Measurements from ENCODE around the gene ANKS3. TPM values are rescaled to one million over a fixed set of nuclear protein-coding genes. Genes with fewer than 3 reads are reported as not detected.
A peak's percentile ranks its signal among the peaks of the same experiment; 100 is the strongest.

The ANKS3 gene
- total RNA-seq, 1 experiment from 2014 or later = 22.6 TPM

DNA sequence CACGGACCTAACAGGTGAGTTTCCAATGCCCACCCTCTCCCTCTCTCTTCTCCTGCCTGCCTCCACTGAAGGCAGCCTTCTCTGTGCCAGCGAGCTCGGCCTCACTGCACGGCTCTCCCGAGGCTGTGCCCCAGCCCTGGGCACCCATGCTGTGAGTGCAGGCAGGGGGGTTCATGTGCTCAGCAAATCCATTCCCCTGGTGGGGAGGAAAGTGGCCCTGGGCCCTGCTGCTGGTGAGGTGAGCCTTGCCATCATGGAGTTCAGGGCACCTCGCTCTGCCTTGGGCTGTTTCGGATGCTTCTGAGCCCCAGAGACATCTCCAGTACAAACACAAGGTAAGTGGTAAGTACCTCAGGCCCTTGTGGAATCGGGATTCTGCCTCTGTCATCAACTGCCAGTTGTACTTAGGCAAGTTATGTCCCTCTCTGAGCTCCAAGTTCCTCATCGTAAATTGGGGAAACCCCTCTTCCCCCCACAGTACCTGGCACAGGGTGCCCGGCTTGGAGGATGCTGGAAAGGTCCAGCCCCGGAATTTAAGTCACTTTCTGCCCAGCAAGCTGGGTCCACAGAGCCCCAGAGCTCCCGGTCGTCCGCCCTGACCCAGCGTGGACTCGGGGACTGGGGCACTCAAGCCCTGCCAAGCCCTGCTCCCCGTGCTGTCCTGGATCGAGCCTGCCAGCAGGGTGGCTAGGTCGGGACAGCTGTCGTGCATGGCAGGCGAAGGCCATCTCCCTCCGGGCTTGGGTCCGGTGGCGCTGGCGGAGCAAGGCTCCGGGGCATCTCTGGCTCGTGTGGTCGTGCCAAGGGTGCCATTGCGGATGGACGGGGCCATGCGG is 41.4 kb downstream of the ANKS3 start:
- no peaks in the 10 kb centered on the region; the same call in 1 of the 2 replicates for H3K36me3 ChIP-seq (ENCODE audit: low read depth, low read length)
- H3K27ac ChIP-seq (ENCODE audit: low read length) = no peak overlapping the region
- H3K79me2 ChIP-seq (ENCODE audit: low read length) = 0 out of 2 replicates have a peak, but pooled peaks cover 3% of the 10 kb centered on the region
- DNase-seq = no peak
- H3F3A ChIP-seq (ENCODE audit: low read length, unreplicated experiment) = no peaks in the 10 kb centered on the region
- ChIA-PET POLR2A (ENCODE audit: unreplicated experiment) (interaction anchor here (0.6 kb wide), 1 partner anchor 676 kb away, joined by 3 read pairs; no protein-coding TSS in a partner anchor), CTCF (no interaction called here)
- peak overlapping the region; percentile 88 for H2AFZ ChIP-seq (ENCODE audit: low read length)
- no peaks in the 10 kb centered on the region for H3K27me3 ChIP-seq (ENCODE audit: low read length)
- H3K4me2 ChIP-seq (ENCODE audit: low read length) = peak overlapping the region; percentile 93
- H3K9me2 ChIP-seq (replicated peaks; ENCODE audit: low read length) = no peaks in the 10 kb centered on the region
- H4K20me1 ChIP-seq (ENCODE audit: low read length) = no peaks in the 10 kb centered on the region
- peaks cover 5% of the 10 kb centered on the region; the same call in 1 of the 2 replicates for H3K4me1 ChIP-seq (ENCODE audit: insufficient read depth, low read length)
- H3K9me3 ChIP-seq (ENCODE audit: low read length) = no peaks in the 10 kb centered on the region
- peak overlapping the region; percentile 86 for H3K4me3 ChIP-seq (ENCODE audit: low read length)
- H3K9ac ChIP-seq (ENCODE audit: low read length) = peak overlapping the region; percentile 54
- BruUV-seq (replicated peaks) = TSS peak; percentile 61
- ATAC-seq = peak; percentile 10
- TF ChIP-seq EZH2phosphoT487 (IDR thresholded peaks at IDR 0.05; ENCODE audit: borderline replicate concordance, low read length) (no peak), EZH2 (IDR thresholded peaks at IDR 0.05; ENCODE audit: low read length, unreplicated experiment) (no peak)
- TF ChIP-seq, protein P1, sequence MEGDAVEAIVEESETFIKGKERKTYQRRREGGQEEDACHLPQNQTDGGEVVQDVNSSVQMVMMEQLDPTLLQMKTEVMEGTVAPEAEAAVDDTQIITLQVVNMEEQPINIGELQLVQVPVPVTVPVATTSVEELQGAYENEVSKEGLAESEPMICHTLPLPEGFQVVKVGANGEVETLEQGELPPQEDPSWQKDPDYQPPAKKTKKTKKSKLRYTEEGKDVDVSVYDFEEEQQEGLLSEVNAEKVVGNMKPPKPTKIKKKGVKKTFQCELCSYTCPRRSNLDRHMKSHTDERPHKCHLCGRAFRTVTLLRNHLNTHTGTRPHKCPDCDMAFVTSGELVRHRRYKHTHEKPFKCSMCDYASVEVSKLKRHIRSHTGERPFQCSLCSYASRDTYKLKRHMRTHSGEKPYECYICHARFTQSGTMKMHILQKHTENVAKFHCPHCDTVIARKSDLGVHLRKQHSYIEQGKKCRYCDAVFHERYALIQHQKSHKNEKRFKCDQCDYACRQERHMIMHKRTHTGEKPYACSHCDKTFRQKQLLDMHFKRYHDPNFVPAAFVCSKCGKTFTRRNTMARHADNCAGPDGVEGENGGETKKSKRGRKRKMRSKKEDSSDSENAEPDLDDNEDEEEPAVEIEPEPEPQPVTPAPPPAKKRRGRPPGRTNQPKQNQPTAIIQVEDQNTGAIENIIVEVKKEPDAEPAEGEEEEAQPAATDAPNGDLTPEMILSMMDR (conservative IDR thresholded peaks at IDR 0.05; ENCODE audit: low read depth, low read length) = no peak
- intact Hi-C loops (cut with micrococcal nuclease) = no loop called here

DNA sequence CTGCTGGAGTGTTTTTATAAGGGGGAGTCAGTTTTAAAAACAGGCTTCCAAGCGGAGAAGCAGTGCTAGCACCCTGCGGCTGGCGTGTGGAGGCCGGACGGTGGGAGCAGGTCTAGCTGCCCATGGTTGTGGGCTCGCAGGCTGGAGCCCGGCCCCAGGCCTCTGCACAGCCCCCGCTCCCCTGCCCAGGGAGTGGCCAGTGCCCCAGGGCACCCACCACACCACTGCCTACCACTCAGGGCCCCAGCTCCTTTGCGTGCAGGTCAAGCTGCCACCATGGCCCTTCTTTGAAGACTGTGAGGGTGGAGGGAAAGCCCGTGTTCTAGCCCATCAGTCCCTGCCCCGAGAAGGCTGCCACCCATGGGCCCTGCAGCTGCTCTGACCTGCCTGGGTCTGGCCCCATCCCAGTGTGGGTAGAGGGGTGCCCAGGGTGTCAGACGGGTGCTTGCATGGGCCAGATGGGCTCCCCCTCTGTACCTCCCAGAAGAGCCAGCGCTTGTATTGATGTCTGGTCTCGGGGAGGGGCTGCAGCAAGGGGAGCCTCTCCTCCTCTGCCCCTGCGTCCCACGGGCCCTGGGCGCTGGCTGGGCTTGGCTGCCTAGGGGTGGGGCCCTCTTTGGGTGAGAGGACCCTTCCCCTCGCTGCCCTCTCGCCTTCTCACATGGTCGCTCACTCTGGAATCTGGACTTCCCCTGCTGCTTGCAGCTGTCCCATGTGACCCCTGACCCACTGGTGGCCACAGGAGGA is 42.2 kb downstream of the ANKS3 start:
- H4K20me1 ChIP-seq (ENCODE audit: low read length) = no peaks in the 10 kb centered on the region
- DNase-seq (no peak), ATAC-seq (no peak)
- no peak for TF ChIP-seq EZH2phosphoT487 (IDR thresholded peaks at IDR 0.05; ENCODE audit: borderline replicate concordance, low read length)
- TF ChIP-seq, protein P1 (conservative IDR thresholded peaks at IDR 0.05; ENCODE audit: low read depth, low read length) = no peak
- TF ChIP-seq EZH2 (IDR thresholded peaks at IDR 0.05; ENCODE audit: low read length, unreplicated experiment) = no peak
- intact Hi-C loops (cut with micrococcal nuclease) = no loop called here
- H2AFZ ChIP-seq (ENCODE audit: low read length) = no peak overlapping the region
- no peaks in the 10 kb centered on the region for H3F3A ChIP-seq (ENCODE audit: low read length, unreplicated experiment)
- H3K79me2 ChIP-seq (ENCODE audit: low read length) = 0 out of 2 replicates have a peak, but pooled peaks cover 3% of the 10 kb centered on the region
- H3K4me2 ChIP-seq (ENCODE audit: low read length) = peak overlapping the region; percentile 93; the same call in 1 of the 2 replicates
- H3K9me3 ChIP-seq (ENCODE audit: low read length) = no peaks in the 10 kb centered on the region
- H3K27me3 ChIP-seq (ENCODE audit: low read length) = no peaks in the 10 kb centered on the region
- no peaks in the 10 kb centered on the region for H3K9me2 ChIP-seq (replicated peaks; ENCODE audit: low read length)
- no peak overlapping the region for H3K4me3 ChIP-seq (ENCODE audit: low read length)
- CTCF ChIA-PET = no interaction called here
- H3K9ac ChIP-seq (ENCODE audit: low read length) = no peak overlapping the region
- POLR2A ChIA-PET (ENCODE audit: unreplicated experiment) = no interaction called here
- no TSS peak for BruUV-seq (replicated peaks)
- peaks cover 5% of the 10 kb centered on the region; the same call in 1 of the 2 replicates for H3K4me1 ChIP-seq (ENCODE audit: insufficient read depth, low read length)
- no peak overlapping the region for H3K27ac ChIP-seq (ENCODE audit: low read length)
- no peaks in the 10 kb centered on the region; the same call in 1 of the 2 replicates for H3K36me3 ChIP-seq (ENCODE audit: low read depth, low read length)

Data from PC-3 (cell line).